ENCODE measurements around the gene DSTN.

DSTN gene

DNA sequence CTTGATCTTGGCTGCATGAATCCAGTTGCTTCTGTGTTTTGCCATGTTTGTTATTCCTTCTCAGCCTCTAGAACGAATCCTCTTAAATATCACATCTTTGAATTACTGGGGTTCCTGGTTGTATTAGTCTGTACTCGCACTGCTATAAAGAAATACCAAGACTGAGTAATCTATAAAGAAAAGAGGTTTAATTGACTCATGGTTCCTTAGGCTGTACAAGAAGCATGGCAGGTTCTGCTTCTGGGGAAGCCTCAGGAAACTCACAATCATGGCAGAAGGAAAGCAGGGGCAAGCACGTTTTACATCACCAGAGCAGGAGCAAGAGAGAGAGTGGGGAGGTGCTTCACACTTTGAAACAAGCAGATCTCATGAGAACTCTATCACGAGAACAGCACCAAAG is 20.7 kb upstream of the DSTN start:
- no peak for DNase-seq (ENCODE audit: low spot score)

DNA sequence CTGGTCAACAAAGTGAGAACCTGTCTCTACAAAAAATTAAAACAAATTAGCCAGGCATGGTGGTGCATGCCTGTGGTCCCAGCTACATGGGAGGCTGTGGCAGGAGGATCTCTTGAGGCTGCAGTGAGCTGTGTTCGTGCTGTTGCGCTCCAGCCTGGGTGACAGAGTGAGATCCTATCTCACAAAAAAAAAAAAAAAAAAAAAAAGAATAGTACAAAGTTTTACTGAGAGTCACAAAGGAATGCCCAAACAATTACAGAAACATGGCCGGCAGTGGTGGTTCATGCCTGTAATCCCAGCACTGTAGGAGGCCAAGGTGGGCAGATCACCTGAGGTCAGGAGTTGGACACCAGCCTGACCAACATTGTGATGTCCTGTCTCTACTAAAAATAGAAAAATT is 14.8 kb upstream of the DSTN start:
- DNase-seq (ENCODE audit: low spot score): no peak

DNA sequence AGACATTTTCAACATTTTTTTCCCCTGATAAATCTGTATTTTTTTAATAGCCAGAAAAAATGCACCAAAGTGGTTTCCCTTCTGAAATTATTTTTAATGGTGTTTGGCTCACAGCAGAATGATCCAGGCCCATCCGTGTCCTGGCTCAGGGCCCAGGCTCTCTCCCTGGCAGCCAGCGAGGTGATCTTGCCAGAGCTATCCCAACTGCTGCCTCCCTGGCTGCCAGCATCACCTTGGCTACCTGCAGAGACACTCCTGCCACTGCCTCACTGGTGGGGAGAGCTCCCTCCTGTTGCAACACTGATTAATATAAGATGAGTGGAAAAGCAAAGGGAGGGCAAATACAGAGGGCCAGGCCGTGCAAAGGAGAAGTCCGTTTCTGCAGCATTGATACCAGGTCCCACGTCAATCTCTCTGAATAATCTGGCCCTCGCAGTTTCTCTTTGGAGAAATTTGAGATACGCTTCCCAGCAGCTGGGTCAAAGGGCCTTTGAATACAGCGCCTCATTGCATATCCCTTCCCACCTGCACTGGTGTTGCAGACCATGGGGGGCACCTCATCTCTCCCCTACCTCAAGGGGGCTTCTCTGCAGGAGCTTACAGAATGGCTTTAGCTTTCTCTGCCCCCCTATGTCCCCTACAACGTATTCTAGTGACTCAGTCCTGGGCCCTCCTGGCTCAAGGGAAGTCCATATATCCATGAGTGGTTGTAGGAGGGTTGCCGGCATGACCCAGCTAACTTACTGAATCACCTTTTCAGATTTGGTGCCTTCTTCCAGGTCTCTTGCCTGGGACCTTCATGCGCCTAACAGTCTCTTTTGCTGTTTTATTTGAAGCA is 12.8 kb upstream of the DSTN start:
- DNase-seq (ENCODE audit: low spot score): no peak

DNA sequence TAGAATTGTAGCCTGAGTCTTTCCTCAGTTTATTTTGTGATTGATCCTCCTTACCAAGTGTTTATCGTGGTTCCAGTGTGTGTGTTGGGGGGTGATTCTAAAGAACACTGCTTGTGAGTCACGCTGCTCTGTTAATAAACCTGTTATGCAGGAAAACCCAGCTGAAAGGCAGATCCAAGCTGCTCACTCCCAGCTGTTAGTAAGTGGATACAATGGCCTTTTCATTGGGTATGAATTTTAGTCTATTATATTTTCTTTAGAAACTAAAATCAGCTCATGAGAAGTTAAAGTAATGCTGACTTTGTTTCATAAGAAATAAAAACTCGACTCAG is 12.2 kb upstream of the DSTN start:
- DNase-seq (ENCODE audit: low spot score): peak; percentile 72

DNA sequence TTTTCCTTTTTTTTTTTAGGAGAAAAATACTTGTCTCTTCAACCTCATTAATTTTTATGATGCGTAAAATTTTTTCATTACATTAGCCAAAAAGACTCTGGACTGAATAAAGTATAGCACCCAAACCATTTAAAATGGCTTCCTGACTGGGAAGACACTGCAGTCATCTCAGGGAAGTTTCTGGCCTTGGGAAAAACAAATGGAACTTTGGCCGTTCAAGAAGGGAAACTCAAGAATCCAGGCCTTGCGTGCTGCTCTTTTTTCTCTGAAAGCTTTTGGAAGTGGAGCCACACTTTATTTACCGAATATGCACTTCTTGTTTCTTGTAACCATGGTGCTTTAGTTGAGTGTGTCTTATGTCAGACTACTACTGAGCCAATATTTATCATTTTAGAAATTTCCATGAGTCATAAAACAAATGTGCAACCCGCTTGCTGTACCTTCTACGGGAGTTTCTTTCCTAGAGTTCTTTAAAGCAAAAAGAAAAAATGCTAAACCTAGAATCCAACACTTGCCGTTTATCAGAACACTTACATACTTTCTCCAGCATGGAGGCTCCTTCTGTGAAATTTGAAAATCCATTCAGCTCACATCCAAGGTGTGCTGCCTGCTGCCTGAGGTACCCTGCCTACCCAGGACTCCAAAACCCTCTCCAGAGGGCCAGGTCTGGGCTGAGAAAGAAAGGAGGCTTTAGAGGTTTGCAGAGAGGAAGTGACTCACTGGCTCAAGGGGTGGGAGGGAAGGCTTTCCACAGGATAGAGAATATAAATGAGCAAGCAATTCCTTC is 11.5 kb upstream of the DSTN start:
- DNase-seq (ENCODE audit: low spot score): peak; percentile 98

DNA sequence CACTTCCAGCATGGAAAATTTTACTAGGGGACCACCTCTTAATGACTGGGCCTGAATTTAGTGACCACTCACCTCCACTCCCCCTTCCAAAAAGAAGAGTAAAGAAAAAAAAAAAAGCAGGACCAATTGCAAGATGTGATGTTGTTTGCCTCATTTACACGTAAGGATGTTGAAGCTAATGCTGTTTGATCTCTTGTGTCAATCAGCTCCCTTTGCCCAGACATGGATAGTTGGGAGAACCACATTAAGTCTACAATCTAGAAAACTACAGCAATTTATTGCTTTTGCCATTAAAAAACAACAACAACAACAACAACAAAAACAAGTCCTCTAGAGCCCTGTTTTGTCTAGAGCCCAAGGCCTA is 11.0 kb upstream of the DSTN start:
- no peak for DNase-seq (ENCODE audit: low spot score)

DNA sequence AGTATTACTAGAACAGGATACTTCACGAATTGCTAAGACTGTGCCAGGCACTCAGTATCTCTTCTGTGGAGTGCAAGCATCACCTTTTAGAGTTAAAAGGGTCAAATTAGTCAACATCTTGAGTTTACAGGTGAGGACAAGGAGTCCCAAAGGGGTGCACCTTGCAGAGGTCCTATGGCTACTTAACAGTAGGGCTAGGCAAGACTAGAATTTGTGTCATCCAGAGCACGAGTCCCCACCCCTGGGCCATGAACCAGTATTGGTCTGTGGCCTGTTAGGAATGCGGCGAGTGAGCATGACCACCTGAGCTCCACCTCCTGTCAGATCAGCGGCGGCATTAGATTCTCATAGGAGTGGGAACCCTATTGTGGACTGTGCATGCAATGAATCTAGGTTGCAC is 10.5 kb upstream of the DSTN start:
- no peak for DNase-seq (ENCODE audit: low spot score)

DNA sequence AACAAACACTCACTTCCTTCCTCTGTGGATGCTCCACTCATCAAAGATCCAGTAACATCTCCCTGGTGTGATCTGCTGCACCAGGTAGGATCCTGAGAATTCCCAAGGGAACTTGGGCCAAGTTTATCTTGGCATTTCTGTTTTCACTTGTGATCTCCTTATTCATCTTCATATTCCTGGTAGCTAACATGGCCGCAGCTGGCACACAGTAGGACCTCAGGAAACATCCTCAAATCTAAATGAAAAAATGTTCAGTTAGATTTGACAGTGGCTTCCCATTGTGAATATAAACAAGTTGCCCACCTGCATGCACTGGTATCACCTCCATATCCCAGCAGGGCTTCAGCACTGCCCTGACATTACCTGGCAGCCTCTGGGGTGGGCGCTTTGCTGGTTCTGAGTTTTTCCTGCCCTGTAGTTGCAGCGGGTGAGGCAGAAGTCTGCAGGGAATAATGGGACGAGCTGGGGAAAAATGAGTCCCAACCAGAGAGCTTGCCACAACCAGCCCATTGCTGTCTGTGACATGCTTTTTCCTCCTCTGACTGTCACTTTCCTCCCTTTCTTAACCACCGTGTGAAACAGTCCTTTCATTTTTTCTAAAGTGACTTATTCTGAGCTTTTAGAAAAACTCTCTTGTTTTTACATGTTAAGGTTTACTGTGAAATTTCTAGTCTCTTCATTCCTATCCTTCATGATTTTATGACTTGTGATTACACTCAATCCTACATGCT is 9.4 kb upstream of the DSTN start:
- DNase-seq (ENCODE audit: low spot score): no peak

DNA sequence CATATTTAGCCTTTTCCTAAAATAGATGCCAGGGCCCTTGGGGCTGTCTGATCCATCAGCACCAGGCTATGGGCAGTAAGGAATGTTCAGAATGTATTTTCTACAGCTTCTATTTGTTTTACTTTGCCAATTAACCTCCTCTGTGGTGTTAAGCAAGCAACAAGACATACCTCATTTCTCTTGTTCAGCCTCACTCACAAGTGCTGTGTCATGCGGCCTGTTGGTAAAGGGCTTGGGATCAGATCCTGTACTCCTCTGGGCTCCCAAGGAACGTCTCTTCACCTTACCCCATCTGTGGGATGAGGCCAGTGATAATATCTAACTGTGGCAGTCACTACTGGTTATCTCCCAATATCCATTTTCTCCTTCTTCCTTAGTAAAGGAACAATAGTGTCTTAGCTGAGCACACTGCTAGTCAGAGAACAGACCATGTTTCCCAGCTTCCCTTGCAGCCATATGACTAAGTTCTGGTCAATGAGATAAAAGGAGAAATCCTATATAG is 7.0 kb upstream of the DSTN start:
- no peak for DNase-seq (ENCODE audit: low spot score)

DNA sequence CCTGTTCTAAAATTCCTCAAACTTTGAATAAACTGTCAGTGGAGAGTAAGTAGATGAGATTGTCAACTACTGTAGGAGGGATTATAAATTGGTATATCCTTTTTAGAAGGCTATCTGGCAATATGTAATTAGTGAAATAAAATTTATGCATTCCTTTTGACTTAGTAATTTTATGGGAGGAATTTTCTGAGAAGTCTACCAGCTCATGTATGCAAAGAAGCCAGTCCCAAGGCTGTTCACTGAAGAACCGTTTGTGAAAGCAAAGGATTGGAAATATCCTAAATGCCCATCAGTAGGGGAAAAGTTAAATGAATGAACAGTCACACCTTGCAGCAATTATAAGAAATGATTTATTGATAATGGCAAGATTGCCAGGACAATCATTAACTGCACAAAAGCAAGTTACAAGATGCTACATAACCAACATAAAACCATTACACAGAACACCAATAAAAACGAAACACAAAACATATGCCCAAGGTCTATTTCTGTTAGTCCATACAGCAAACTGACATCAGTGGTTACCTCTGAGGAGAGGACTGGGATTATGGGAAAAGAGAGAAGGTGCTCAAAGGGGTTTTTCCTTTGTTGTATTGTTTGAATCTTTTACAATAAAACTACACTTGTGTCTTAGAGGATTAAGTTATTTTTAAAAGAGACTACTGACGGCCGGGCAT is 4.6 kb upstream of the DSTN start:
- no peak for DNase-seq (ENCODE audit: low spot score)

DNA sequence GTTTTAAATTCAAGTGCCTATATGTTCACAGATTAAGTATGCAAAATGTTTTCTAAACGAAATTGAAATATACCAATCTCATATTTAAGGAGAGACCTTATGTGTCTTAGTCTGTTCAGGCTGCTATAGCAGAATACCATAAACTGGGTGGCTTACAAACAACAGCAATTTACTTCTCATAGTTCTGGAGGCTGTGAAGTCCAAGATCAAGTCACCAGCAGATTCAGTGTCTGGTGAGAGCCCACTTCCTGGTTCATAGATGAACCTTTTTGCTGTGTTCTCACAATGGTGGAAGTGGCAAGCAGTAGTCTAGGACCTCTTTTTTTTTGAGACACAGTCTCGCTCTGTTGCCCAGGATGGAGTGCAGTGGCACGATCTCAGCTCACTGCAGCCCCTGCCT is 3.5 kb upstream of the DSTN start:
- DNase-seq (ENCODE audit: low spot score): no peak

DNA sequence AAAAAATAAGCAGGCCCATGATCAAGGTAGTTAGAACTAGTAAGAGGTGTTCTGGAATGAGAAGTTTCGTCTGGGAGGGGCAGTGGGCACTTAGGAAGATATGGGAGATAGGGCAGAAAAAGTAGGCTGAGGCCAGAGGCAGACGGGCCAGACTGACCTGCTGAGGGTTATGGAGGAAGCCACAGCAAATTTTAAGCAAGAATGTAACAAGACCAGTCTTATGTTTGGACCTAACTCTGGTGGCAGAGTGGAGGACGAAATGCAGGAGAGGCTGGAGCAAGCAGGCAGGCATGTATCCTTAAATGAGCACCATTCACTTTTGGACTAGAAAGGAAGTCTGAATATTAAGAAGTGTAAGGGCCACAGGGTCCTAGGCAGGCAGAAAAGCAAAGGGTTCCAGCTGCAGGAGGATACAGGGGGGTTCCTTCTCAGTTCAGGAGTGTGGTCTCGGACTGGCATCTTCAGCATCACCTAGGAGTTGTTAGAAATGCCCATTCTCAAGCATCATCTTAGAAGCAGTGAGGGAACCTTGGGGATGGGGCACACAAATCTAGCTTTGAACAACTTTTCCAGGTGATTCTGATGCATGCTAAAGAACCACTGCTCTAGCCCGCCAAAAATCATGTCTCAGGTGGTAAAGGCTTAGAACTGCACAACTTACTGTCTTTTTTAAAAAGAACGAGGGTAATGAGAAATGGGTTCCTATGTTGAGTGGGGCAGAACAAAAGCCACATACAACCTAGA is 1.7 kb upstream of the DSTN start:
- no peak for DNase-seq (ENCODE audit: low spot score)

DNA sequence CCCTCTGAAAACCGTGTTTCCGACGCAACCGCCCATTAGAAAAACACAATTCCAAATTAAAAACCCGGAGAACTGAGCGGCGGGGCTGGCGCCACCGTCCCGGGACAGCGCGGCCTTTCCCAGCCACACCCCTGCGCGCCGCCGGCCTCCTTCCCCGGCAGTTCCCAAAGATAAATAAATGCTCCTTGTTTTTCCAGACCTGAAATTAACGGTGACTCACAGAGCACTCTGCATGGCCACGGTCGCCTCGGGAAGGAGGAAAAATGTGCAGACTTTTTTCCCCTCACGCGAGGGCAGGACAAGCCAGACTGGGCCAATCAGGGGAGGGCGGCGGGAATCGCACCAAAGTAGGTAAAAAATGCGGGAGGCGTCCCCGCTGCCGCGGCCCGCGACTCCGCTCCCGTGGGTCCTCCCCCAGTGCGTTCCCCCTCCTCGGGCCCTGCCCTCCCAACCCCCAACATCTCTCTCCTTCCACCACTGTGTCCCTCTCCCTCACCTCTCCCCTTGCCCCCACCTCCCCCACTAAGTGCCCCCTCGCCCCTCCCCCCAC is 828 bp upstream of the DSTN start:
- peak; percentile 93 for DNase-seq (ENCODE audit: low spot score)

DNA sequence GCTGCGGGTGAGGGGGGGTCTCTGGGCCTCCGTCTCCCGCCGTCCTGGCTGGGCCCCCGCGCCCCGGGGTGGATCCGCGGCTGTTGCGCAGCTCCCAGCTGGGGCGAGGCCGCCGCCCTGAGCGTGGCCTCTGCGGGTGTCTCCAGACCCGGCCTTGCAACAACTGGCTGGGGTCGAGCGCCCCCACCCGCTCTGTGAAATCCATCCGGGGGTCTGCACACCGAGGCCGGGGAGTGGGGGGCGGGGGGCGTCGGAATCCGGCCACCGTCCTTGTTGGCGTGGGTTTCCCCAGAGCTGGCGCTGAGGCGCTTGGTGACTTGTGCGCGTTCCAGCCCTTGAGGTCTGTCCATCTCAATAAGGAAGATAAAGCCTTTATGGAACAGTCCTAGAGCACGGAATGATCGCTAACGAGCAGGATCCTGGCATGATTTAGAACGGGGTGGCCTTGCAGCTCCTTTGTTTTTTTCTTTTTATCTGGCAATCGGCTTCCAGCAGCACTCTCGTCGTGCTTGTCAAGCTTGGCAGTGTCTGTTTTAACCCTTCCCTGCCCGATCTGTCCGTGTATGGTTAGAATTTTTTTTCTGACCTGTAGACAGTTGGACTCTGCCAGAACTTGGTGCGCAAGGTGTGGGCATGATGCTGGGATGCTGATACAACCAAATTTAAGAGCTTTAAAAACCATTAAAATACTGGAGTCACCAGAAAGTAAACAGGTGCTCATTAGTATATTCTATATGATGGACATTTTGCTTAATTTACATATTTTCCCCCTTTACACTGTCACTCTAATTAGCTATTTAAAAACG is 675 bp downstream of the DSTN start:
- peak; percentile 79 for DNase-seq (ENCODE audit: low spot score)

DNA sequence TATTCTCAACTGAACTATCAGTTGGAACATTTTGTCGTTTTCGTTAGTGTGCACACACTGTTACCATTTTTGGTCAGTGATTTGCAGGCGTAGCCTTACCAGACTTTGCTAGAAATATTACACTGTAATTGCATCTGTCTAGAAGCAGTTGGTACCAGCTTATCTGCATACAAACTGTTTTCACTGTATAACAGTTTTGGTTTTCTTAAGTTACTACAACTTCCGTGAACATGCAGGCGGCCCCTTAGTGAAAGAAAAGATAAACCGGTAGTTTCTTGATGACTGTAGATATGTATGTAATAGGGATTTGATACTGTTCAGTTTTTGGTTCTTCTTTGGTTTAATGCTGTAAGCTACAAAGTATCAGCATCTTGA is 1.3 kb downstream of the DSTN start:
- DNase-seq (ENCODE audit: low spot score): peak; percentile 37

DNA sequence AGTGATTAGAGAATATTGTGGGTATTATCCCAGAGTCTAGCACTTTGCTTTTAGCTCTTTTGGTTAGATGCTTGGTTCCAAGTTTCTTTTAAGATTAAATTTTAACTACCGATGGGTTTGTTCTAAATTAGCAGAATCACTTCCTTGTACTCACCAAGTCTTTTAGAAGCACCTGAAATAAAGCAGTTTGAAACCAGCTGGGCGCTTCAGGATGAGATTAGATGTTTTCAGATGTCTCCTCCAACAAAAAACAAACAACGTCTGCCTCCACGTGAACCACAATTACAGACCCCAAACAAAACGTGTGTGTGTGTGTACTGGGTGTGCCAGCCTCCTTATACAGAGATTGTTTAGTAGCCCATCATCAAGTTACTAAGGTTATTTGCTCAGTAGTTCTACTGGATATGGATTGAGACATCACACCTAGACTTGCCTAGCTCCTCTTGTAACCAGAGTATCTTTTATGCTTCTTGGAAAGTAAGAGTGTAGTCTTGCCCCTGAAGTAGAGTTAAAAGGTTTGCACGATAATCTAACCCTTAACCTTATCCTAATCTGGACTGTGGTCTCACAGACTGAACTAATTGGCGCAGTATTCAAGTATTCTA is 2.3 kb downstream of the DSTN start:
- no peak for DNase-seq (ENCODE audit: low spot score)

DNA sequence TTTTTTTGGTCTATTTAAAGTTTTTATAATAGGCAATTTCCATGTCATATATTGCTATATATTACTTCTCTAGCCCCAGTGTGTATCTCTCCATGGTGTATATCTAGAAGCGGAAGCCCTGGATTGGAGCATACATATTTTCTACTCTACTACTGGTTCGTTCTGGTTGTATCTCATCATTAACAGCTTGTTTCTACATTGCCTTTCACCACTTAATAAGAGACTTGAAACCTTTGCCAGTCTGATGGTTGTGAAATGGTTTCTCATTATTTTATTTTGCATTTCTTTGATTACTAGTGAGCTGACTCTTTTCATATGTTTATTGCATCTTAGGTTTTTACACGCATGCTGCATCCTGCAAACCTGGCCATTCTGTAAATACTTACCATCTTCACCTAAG is 3.6 kb downstream of the DSTN start:
- DNase-seq (ENCODE audit: low spot score): no peak

DNA sequence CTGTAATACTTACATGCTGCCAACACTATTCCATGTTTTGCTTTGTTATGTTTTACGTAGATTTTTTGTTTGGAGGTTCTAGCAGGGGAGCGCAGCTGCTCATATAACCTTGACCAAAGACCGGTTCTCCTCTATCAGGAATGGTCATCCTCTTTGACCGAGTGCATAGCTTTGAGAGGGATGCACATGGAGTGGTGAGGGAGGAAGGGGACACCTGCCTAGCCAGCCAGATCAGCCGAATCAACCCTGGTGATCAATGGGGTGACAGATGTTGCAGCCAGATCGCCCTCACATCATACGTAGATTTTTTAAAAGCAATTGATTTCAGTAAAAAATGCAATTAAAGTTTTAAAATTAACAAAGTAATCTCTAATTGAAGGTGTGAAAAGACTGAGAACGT is 6.3 kb downstream of the DSTN start:
- DNase-seq (ENCODE audit: low spot score): no peak

DNA sequence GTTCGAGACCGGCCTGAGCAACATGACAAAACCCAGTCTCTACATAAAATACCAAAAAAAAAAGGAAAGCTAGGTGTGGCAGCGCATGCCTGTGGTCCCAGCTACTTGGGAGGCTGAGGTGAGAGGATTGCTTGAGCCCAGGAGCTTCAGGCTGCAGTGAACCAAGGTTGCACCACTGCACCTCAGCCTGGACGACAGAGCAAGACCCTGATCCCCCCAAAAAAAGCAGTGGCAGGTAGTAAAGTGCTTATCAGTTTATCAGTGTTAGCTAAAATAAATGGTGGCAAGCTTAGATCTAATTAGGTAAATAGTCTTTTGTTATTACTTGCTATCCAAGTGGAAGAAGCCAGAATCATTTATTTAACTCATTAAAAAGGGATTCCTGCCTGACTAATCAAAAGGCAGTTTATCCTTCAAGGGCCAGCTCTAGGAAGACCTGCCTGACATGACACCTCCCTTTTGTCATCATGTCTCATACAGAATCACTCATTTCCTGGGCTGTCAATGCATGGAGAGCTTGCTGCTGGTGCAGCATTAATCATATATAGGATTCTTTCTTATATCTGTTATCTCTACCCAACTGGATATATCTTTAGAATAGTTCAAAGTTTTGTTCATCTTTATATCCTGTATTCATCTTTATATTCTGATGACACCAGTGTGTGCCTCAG is 9.6 kb downstream of the DSTN start:
- peak; percentile 85 for DNase-seq (ENCODE audit: low spot score)

DNA sequence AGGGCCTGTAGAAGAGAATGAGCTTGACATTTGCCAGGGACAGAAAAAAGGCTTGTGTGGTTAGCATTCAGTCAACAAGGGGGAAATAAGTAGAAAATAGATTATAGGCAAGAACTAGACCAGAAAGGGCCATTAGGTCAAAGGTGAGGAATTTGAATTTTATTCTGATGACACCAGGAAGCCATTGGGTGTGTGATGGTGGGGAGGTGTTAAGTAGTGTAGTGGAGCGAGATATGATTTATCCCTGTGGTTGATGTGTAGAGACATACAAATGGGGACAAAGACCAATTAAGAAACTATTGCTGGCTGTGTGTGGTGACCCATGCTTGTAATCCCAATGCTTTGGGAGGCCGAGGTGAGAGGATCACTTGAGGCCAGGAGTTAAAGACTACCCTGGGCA is 11.0 kb downstream of the DSTN start:
- DNase-seq (ENCODE audit: low spot score): no peak

Measured in RKO (cell line).